GM19035 (cell line): ENCODE measurements around the gene MMP8.
"Not testable (repeated sequence)": the region's sequence is repeated elsewhere in the genome, so short reads cannot be mapped to it uniquely, and the experiment has no call there.

ENCODE experiments used
- ATAC-seq: cut with Tn5 transposase; IDR thresholded peaks from one replicate; pipeline ENCODE4 v1.9.1; 2021; ENCODE audit not compliant: unreplicated experiment

Gene MMP8, protein sequence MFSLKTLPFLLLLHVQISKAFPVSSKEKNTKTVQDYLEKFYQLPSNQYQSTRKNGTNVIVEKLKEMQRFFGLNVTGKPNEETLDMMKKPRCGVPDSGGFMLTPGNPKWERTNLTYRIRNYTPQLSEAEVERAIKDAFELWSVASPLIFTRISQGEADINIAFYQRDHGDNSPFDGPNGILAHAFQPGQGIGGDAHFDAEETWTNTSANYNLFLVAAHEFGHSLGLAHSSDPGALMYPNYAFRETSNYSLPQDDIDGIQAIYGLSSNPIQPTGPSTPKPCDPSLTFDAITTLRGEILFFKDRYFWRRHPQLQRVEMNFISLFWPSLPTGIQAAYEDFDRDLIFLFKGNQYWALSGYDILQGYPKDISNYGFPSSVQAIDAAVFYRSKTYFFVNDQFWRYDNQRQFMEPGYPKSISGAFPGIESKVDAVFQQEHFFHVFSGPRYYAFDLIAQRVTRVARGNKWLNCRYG

DNA sequence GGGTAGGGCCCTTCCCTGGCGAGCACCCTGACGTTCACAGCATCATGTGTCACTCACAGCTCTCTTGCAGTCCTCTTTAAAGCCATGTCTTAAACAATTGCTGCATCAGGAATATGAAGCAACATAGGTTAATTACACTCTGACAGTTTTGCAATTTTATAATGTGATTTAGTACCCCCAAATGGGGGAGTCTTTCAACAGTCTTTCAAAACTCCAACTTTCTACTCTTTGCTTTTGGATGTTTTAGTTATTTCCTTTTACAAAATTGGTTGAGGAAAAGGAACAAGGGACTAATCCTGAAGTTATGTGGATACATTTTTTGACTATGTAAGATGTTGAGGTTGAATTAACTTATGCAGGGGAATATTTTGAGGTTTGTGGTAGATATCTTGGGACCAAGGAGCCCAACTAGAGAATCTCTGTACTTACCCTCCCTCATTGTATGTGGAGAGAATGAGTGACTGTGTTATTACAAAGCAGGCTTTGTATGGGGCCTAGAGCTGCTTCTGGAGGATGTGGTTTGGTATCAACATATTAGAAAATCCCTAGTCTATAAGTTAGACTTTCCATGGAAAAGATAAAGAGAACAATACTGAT, at the start of gene MMP8:
Gene MMP8, minus strand, starts transcription at position 51 of the 597 bp plus-strand sequence. CDS start 99 bp downstream, outside the sequence.
- ATAC-seq: no peak

DNA sequence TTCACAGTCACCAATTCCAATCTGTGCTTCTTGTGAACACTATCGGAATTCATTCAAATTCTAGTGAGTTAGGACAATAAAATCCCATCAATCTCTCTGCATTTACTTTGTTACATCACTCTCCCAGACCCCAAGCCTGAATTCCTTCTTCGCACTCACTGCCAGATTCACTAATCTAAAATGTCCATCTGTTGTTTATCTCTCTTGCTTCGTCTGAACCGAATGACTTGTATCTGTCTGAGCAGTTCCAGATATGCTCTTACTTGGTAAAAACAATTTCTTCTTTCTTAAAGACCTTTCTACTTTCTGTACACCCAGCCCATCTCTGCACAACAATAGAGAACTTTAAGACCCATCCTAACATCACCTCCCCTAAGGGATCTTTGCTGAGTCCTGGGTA, 48.6 kb upstream of the MMP8 start:
- no peak for ATAC-seq

DNA sequence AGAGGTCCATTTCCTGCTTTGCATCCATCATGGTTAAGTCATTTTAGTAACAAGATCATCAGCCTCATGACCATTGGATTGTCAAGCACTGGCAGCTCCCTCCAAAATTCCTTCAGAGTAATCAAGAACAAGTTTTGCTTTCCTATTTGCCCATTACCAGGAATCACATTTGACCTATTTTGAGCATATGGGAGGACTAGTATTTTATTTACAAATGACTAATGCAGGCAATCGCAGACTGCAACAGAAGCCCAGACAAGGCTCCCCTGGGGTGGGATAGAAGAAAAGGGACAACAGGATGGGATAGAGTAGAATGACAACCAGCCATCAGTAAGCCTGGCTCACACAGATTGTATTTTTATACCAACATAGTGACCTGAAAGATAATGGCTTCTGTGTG, 46.6 kb upstream of the MMP8 start:
- ATAC-seq: no peak

- no peak for ATAC-seq
These were observed 45.4 kb upstream of the MMP8 start for GRCh38 chr11:102770191-102770590.

GRCh38 chr11:102767800-102768199, 43.0 kb upstream of the MMP8 start:
- no peak for ATAC-seq

GRCh38 chr11:102763440-102763839, 38.7 kb upstream of the MMP8 start:
- no peak for ATAC-seq

GRCh38 chr11:102762361-102762767, 37.6 kb upstream of the MMP8 start:
- no peak for ATAC-seq

- no peak for ATAC-seq
These were observed 37.0 kb upstream of the MMP8 start for GRCh38 chr11:102761646-102762238.

GRCh38 chr11:102760344-102761035, 35.7 kb upstream of the MMP8 start:
- no peak for ATAC-seq

GRCh38 chr11:102757823-102758549, 33.2 kb upstream of the MMP8 start:
- no peak for ATAC-seq

DNA sequence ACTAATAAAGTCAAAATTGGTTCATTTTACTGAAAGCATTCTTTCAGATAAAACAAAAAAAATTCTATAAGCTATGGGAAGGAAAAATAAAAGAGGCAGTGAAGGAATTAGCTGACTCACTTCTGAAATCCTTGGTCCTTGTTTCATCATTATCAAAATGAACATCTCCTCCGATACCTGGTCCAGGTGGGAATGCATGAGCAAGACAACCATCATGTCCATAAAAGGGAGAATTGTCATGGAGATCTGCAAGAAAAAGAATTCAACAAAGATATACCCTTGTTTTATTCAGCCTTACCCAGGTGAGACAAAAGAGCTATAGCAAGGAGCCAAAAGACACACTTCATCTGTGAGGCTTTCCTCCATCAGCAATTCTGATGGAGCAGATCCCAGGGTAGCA, 28.5 kb upstream of the MMP8 start:
- no peak for ATAC-seq

- ATAC-seq: no peak
These were observed 26.9 kb upstream of the MMP8 start for GRCh38 chr11:102751673-102752072.

- ATAC-seq: no peak
These were observed 24.5 kb upstream of the MMP8 start for GRCh38 chr11:102749101-102749722.

DNA sequence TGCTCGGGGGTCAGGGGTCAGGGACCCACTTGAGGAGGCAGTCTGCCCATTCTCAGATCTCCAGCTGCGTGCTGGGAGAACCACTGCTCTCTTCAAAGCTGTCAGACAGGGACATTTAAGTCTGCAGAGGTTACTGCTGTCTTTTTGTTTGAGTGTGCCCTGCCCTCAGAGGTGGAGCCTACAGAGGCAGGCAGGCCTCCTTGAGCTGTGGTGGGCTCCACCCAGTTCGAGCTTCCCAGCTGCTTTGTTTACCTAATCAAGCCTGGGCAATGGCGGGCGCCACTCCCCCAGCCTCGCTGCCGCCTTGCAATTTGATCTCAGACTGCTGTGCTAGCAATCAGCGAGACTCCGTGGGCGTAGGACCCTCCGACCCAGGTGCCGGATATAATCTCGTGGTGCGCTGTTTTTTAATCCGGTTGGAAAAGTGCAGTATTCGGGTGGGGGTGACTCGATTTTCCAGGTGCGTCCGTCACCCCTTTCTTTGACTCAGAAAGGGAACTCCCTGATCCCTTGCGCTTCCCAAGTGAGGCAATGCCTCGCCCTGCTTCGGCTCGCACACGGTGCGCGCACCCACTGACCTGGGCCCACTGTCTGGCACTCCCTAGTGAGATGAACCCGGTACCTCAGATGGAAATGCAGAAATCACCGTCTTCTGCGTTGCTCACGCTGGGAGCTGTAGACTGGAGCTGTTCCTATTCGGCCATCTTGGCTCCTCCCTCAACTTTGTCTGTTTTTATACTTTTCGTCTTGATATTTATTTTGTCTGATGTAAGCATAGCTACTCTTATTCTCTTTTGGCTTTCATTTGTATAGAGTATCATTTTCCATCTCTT, 22.2 kb upstream of the MMP8 start:
- not testable (repeated sequence) for ATAC-seq

DNA sequence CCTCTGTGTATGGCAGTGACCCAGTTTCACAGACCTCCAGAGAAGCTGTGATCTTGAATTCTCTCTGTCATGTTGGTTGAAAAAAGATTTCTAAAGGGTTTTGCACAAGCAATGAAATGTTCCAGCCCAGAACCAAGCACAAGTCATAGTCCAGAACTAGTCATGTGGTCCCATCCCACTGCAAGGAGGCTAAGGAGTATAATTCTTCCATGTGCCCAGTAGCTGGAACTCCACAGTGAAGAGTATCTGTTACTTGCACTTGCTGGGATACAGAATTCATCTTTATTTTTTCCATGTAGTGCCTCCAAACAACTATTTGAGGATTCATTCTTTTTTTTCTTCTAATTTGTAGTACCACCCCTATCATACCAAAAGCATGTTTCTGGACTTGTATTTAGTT, 9.9 kb upstream of the MMP8 start:
- ATAC-seq: no peak

DNA sequence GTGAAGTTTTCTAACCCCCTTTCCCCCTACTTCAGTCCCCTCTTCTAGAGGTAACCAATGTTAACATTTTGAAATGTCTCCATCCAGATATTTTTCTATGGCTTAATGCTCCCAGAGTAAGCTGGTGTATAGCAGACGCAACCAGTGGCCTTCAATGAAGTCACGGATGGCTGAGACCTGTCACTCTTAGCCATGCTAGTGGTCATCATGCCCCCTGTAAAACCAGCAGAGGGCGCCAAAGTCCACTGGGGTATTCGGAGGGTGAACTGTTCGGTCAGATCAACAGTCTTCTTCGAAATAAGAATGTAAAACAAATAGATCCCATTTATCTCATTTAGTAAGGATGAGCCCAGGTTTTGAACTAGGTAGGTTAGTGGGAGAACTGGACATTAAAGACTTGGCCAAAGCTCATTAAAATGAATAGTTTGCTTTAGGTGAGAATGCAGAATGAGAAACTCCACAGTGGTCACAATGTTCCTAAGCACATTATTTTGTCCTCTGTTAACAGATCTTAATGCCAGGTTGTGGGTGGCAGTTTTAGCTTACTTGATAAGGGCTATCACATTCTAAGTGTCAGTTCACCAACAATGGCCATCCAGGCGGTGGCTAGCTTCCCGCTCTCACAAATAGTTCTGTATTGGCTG, 8.6 kb upstream of the MMP8 start:
- ATAC-seq: peak; percentile 93

DNA sequence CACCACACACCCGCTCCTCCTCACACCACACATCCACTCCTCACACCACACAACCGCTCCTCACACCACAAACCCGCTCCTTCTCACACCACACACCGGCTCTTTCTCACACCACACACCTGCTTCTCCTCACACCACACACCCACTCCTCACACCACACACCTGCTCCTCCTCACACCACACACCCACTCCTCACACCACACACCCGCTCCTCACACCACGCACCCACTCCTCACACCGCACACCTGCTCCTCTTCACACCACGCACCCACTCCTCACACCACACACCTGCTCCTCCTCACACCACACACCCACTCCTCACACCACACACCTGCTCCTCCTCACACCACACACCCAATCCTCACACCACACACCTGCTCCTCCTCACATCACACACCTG, 6.2 kb upstream of the MMP8 start:
- not testable (repeated sequence) for ATAC-seq

DNA sequence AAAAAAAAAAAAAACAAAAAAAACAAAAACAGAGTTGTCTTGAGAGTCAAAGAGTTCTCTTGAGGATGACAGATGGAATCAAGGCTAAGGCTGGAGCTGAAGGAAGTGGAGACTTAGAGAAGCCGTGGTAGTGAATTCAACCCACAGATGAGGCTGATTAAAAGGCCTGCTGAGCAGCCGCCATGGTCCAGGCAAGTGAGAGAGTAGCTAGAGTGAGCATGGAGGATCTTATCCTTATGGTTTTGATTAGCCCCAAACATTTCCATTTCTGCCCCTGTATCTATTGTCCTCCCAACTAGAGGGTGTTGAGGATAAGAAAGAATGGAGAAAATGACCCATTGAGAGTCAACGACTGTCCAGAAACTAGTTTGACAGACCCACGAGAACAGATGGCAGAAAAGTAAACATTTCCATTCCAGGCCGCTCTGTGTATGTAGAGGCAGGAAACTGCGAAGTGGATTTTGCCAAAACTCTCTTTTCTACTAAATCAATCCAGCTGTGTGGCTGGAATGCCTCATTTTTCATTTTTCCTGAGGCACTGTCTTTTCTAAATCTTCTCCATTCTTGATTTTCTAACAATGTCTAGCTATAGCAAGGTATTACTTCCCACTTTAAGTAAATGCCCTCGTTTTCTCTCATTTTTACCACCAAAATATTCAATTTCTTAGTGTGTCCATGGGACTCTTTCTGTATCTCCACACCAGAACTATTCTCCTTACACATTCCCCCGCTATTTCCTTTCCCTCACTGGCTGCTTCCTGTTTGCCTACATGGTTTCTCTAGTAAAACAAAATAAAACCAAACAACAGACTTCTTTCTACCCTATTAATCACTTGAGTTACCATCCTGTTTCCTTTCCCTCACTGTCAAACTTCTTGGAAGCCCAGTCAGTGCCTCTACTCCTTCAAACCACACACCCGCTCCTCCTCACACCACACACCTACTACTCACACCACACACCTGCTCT, 5.4 kb upstream of the MMP8 start:
- no peak for ATAC-seq
